NK-92 treated with Interleukin-12 subunit alpha and Interleukin-12 subunit beta, amount 100 ng/mL, for 24 hours (cell line): ENCODE data around the gene JDP2.

Experiments
- DNase-seq: peaks from one replicate; lab custom pipeline; 2025; lab: John Stamatoyannopoulos, UW

JDP2 gene

GRCh38 chr14:75514673-75515628 is 87.1 kb downstream of the JDP2 start:
- peak; percentile 74 for DNase-seq

- DNase-seq, result no peak
Measured at GRCh38 chr14:75515629-75515996, 87.8 kb downstream of the JDP2 start.

- no peak for DNase-seq
Measured at GRCh38 chr14:75518625-75519024, 90.8 kb downstream of the JDP2 start.

- no peak for DNase-seq
Measured at GRCh38 chr14:75519394-75519793, 91.6 kb downstream of the JDP2 start.

- DNase-seq, result no peak
Measured at GRCh38 chr14:75519826-75520728, 92.3 kb downstream of the JDP2 start.

GRCh38 chr14:75520852-75521251 is 93.0 kb downstream of the JDP2 start:
- no peak for DNase-seq

GRCh38 chr14:75521415-75522199 is 93.8 kb downstream of the JDP2 start:
- no peak for DNase-seq

GRCh38 chr14:75522224-75522982 is 94.6 kb downstream of the JDP2 start, which contains the start of gene BATF:
Gene BATF, plus strand, starts transcription at chr14:75522469. Its CDS starts 214 bp downstream, at chr14:75522683.
- peak; percentile 67 for DNase-seq

- no peak for DNase-seq
Measured at GRCh38 chr14:75522983-75523318, 95.1 kb downstream of the JDP2 start.
